NCI-H2227 (cell line): ENCODE data around the gene CD209.

Source experiments
- DNase-seq: peaks from one replicate; lab custom pipeline; 2025; ENCODE audit not compliant: unreplicated experiment; lab: John Stamatoyannopoulos, UW

CD209 gene

DNA sequence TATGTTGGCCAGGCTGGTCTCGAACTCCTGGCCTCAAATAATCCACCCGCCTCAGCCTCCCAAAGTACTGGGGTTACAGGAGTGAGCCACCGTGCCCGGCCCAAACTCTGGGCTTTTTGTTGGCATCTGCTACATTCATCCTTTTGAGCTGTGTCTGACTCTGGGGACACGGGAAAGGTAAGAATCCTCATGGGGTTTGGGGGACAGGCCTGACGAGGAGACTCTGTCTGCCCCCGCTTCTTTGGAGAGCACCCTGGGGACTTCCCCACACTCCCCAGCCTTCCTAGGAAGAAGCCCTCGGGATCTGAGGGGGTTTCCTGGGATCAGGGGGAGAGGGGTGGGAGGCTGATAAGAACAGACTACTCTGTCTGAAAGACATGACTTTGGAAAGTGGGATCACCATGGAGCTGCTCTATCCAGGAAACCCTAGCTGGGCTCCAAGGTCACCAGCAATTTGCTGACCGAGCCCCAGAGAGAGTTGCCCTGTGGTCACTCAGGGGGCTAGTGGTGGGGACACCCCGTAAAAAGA, 37.3 kb downstream of the CD209 start:
- DNase-seq: no peak

- no peak for DNase-seq
These were observed 40.3 kb downstream of the CD209 start for GRCh38 chr19:7706955-7707456.

DNA sequence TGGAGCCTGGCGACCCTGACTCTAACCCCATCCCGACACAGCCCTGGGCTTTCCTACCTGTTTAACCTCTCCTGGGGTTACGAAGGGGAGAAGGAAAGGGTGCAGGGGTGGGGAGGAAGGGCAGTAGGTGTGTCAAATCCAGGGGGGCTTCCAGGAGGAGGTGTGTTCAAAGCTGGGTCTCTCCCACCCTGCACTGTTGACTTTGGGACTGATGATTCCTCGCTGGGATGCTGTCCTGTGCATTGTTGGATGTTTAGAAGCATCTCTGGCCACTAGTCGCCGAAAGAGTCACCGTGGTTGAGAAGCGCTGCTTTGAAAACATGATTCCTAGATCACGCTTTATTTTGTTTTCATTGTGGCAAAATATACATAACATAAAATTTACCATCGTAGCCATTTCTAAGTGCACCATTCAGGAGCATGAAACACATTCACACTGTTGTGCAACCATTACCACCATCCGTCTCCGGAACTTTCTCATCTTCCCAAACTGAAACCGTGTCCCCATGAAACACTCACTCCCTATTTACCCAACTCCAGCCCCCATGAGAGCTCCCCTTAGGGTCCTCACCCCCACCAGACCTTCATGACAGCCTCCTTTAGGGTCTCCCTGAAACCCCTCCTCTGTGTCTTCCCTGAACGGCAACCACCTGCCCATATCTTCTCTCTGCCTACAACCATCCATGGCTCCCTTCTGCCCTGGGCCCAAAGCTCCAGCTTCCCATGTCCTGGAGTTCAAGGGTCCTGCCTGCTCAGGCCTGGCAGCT, 41.0 kb downstream of the CD209 start:
- DNase-seq: no peak

- no peak for DNase-seq
These were observed 41.7 kb downstream of the CD209 start for GRCh38 chr19:7705387-7706187.

DNA sequence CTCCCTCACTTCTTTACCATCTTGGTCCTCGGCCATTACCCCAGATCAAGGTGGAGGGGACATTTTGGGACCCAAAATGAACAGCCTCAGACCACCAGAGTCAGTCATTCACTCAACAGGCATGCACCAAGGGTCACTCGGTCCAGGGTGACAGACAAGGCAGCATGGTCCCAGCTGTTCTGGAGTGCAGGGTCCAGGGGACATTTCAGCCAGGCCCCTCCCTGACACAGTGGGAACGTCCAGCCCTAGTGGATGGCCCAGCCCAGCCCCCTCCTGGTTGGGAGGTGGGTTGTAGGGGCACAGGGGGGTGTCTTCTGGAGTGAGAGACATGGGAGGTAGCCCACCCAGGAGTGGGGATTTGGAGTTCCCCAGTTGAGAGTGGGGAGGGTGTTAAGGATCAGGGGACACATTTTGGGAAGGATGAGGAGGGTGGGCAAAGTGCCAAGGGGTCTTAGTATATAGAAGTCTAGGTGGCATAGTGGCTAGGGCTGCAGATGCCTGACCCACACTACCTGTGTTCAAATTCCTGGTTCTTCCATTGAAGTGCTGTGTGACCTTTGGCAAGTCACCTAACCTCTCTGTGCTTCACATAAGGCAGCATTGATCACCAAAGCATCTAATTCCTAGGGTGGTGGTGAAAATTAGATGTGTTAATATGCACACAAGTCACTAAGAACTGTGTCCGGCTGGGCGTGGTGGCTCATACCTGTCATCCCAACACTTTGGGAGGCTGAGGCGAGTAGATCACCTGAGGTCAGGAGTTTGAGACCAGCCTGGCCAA, 42.9 kb downstream of the CD209 start:
- no peak for DNase-seq

- DNase-seq: no peak
These were observed 44.0 kb downstream of the CD209 start for GRCh38 chr19:7703332-7703731.

DNA sequence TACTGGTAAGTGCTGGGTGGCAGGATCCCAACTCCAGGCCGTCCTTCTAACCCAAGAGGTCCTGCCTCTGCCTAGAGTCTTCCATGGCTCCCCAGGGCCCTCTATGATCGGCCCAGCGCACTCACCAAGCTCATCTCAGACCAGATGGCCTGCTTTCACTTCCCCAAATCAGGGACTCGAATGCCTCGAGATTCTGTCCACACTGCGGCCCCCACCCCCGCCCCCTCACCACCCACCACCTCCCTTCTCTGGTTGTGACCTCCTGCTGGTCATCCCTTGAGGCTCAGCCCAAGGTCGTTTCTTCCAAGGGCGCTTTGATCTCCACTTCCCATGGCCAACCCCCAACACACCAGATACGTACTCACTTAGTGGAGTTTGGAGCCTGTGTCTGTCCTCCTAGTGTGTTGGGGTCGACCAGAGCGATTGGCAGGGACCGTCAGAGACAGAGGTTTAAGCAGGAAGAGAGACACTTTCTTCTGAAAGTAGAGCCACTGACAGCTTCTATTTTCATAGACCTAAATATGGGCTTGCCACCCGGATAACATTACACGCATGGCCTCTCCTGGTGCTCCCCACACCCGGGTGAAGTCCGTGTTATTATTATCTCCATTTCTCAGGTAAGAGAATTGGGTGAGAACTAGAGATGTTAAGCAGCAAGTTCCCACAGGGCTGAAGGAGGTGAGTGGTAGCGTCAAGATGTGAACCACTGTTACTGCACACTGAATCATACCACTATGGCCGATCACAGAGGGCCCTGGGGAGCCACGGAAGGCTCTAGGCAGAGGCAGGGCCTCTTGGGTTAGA, 45.5 kb downstream of the CD209 start, which contains the start of gene FCER2:
Gene FCER2 (minus strand): TSS at position 478 of the 804 bp plus-strand sequence. CDS start 2,371 bp downstream, outside the sequence.
- no peak for DNase-seq

DNA sequence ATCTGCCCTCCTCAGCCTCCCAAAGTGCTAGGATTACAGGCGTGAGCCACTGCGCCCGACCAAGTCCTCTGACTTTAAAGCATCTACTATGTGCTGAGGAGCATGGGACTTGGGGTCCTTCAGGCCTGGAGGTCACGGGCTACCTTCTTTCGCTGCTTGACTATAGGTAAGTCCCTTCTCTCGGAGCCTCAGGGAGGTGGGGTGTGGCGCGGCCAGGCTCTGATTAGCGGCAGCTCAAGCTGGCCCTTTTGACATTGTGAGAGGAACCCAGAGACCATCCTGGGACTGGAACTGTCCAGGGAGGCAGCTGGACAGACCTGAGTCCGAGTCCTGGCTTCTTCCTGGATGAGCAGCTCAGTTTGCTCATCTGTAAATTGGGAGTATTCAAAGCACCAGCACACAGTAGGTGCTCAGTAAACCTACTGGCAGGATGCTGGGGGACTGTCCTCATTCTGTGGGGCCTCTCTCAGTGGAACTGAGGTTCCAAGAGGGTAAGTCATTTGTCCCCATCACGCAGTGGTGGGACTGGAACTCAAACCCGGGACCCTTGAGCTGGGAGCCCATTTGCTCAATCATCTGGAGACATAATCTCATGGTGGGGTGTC, 46.2 kb downstream of the CD209 start:
- no peak for DNase-seq

DNA sequence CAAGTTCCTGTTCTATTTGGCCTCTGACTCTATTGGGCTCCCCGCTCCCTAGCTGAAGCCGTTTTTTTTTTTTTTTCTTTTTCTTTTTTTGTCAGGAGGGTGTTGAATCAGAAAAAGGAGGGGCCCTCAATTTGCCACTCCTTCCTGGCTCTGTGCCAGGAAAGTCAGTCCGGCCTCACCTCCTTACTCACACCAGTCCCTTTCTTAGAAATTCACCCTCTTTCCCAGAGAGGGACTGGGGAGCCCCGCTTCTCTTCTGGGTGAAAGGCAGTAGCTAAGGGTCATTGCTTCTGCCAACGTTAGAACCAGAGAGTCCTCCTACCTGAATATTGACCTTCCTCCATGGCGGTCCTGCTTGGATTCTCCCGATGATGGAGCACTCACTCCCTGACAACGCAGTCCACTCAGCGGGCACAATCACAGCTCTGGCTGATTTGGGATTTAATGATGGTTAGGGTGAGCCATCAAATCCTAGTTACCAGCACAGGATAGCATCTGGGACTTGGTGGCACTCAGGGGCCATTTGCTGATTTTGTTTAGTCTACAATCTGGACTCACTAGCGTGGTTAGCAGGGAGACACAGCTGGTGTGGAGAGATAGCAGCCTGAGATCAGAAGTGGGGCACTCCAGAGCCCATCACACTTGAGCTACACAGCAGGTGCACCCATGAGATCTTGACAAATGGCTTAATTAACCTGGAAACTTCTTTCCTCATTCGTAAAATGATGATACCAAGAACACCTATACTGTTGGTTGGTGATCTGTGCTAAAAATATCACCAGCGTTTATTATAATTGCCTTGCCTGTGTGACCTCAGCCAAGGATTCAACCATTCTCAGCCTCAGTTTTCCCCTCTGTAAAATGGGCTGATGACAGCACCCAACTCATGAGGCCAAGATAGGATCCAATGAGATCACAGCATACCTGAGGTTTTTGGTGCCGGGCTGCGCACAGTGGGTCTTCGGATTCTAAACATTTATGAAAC, 47.6 kb downstream of the CD209 start:
- no peak for DNase-seq

GRCh38 chr19:7699003-7699402, 48.3 kb downstream of the CD209 start:
- no peak for DNase-seq

DNA sequence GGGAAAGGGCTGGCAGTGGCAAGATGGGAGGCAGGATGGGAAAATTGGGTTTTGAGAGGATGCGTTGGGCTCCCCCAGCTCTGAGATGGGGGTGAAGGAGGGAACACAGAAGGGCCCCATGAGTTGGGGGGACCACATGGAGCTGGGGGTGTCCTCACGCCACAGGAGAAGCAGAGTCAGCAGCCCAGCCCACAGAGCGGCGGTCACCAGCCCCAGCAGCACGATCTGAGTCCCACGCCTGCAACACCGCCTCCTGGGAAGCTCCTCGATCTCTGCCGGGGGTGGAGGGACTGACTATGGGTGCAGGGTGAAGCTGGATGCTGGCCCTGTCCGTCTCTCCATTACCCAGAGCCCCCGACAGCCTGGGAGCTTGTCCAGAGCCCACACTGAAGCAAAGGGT, 48.8 kb downstream of the CD209 start:
- DNase-seq: no peak

- DNase-seq: no peak
These were observed 49.5 kb downstream of the CD209 start for GRCh38 chr19:7697721-7698287.

DNA sequence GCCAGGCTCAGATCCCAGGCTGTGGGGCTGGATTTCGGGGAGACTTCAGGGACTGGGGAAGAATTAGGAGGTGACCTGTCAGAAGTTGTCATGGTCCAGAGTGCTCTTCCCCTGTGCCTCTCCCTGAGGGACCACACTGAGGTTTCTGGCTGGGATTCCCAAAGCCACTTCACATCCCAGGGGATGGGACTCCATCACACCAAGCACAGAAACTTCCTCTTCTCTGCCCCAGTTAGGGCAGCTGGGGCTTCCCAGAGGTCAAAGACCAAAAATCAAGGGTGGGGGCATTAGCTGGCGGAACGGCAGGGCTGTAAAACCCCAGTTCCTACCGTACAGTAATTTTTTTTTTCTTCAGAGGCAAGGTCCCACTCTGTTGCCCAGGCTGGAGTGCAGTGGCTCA, 52.8 kb downstream of the CD209 start:
- no peak for DNase-seq

GRCh38 chr19:7692417-7693088, 54.8 kb downstream of the CD209 start:
- DNase-seq: no peak

DNA sequence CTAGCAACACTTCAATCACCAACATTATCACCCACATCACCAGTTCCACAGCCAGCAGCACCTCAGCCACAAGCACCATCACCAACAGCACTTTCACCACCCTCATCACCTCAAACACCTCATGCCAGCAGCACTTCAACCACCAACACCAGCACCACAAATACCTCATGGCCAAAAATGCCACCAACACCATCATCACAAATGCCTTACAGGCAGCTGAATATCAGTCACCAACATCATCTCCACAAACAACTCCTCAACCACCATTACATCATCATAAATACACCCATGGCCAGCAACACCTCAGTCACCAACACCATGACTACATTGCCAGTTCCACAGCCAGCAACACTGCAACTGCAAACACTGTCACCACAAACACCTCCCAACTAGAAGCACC, 55.8 kb downstream of the CD209 start:
- no peak for DNase-seq

- no peak for DNase-seq
These were observed 56.5 kb downstream of the CD209 start for GRCh38 chr19:7690779-7691258.
